Measurements from ENCODE around the gene ATP10B.

GRCh38 chr5:160627921-160628618, 223.9 kb downstream of the ATP10B start:
- TF ChIP-seq CTCF (IDR thresholded peaks at IDR 0.05) (no peak), POLR2AphosphoS5 (IDR thresholded peaks at IDR 0.05; ENCODE audit: low read depth, low read length) (no peak), REST (IDR thresholded peaks at IDR 0.05; ENCODE audit: insufficient read depth in 1 of 2, low read depth in 2 of 2, low read length in 1 of 2) (no peak), TCF7L2 (IDR thresholded peaks at IDR 0.05; ENCODE audit: low read depth, low read length) (no peak)
